Peyer's patch (tissue), 4 donors: Measurements from ENCODE around the gene IL3RA.

Source experiments
- CTCF ChIP-seq, 6 experiments: fragments of 450-650 bp in 4 of 6; fragments of 200-600 bp in 2 of 6; sonication (generic) in 1 of 6; IDR thresholded peaks; one replicate each; pipeline ENCODE4 v1.5.1; 2017 to 2019; ENCODE audit warnings: antibody characterized with exemption in 6 of 6, mild to moderate bottlenecking in 3 of 6, moderate library complexity in 1 of 6
- POLR2A ChIP-seq, 2 donors: fragments of 450-650 bp; IDR thresholded peaks; one replicate each; pipeline ENCODE4 v1.5.1; 2017; ENCODE audit warnings: antibody characterized with exemption in 2 of 2, mild to moderate bottlenecking in 2 of 2, moderate library complexity in 2 of 2

- TF ChIP-seq POLR2A (IDR thresholded peaks at IDR 0.05) (no peak), CTCF (IDR thresholded peaks at IDR 0.05) (no peak)
These were observed 83.8 kb downstream of the IL3RA start for GRCh38 chrX:1420371-1420770.
